ENCODE results near the gene TMX4. TPM values are rescaled to one million over a fixed set of nuclear protein-coding genes. Genes with fewer than 3 reads are reported as not detected.

The TMX4 gene
- total and polyA plus RNA-seq, 2 experiments from 2014 or later, result 2.5 to 7.5 TPM

Other genes starting within 250 kb of the TMX4 start
- gene HAO1, start 79.3 kb downstream of the TMX4 start, total RNA-seq (2014; rRNA removed; shearing (Covaris generic)), result not detected in 2 replicates
- not detected in 2 replicates for gene HAO1, start 79.3 kb downstream of the TMX4 start, polyA plus RNA-seq (2016; fragmentation: Nextera tagmentation; extraction: Ambion mirVana)
- gene PLCB1, start 112.5 kb upstream of the TMX4 start, total RNA-seq (2014; rRNA removed; shearing (Covaris generic)), result 20.6 and 20.7 TPM in 2 replicates
- gene PLCB1, start 112.5 kb upstream of the TMX4 start, polyA plus RNA-seq (2016; fragmentation: Nextera tagmentation; extraction: Ambion mirVana), result 10.0 and 14.9 TPM in 2 replicates

All from GM23338 (cell line).